WTC11 (cell line): ENCODE data around the gene DOCK7. TPM values are rescaled to one million over a fixed set of nuclear protein-coding genes. Genes with fewer than 3 reads are reported as not detected.

Experiments
- ATAC-seq: fragments of 200-7000 bp; cut with Tn5 transposase; 2 replicates; pipeline ENCODE4 v1.10.0; 2021; ENCODE audit warnings: mild to moderate bottlenecking, moderate library complexity
- CTCF ChIA-PET: fragments of 300-600 bp; sonication (Branson Sonifier 250); formaldehyde crosslinking; loops from one replicate; lab custom pipeline; 2021; ENCODE audit warnings: antibody characterized with exemption; lab: Charles Lee
- POLR2A ChIA-PET: fragments of 350-600 bp; sonication (Branson Sonifier 250); formaldehyde crosslinking; loops from one replicate; lab custom pipeline; 2021; ENCODE audit warnings: antibody characterized with exemption; lab: Charles Lee
- DNase-seq: peaks from one replicate; pipeline ENCODE4 v3.0.0; 2021; ENCODE audit warnings: low spot score
- H3K27ac Mint-ChIP-seq: 2 replicates; pipeline ENCODE4 v1.8.0; 2021; ENCODE audit warnings: mixed read lengths
- H3K27me3 Mint-ChIP-seq: 2 replicates; pipeline ENCODE4 v1.8.0; 2021; ENCODE audit warnings: low read depth, mild to moderate bottlenecking, moderate library complexity, mixed read lengths
- H3K36me3 Mint-ChIP-seq: 2 replicates; pipeline ENCODE4 v1.8.0; 2021; ENCODE audit warnings: mixed read lengths
- H3K4me1 Mint-ChIP-seq: 2 replicates; pipeline ENCODE4 v1.8.0; 2022; ENCODE audit warnings: mixed read lengths
- H3K4me3 Mint-ChIP-seq: 2 replicates; pipeline ENCODE4 v1.8.0; 2021; ENCODE audit warnings: mild to moderate bottlenecking, moderate library complexity, mixed read lengths
- H3K9me3 Mint-ChIP-seq: 2 replicates; pipeline ENCODE4 v1.8.0; 2021; ENCODE audit warnings: mixed read lengths
- CBFB ChIP-seq: sonication (generic); formaldehyde crosslinking; IDR thresholded peaks from 2 replicates; pipeline ENCODE4 v1.8.1; 2022; ENCODE audit warnings: mild to moderate bottlenecking, low read depth, missing genetic modification reagents
- CREB1 ChIP-seq: sonication (generic); formaldehyde crosslinking; IDR thresholded peaks from 2 replicates; pipeline ENCODE4 v1.8.0; 2023; ENCODE audit warnings: mild to moderate bottlenecking, missing genetic modification reagents
- ETV6 ChIP-seq: sonication (generic); formaldehyde crosslinking; IDR thresholded peaks from 2 replicates; pipeline ENCODE4 v1.8.1; 2022; ENCODE audit warnings: mild to moderate bottlenecking, missing genetic modification reagents
- GABPB1 ChIP-seq: sonication (generic); formaldehyde crosslinking; IDR thresholded peaks from 2 replicates; pipeline ENCODE4 v1.8.1; 2023; ENCODE audit warnings: mild to moderate bottlenecking, missing genetic modification reagents
- HMGA2 ChIP-seq: fragments of 250-450 bp; sonication (Bioruptor Pico); IDR thresholded peaks from 2 replicates; pipeline ENCODE4 v1.4.0; 2021; ENCODE audit warnings: mild to moderate bottlenecking, moderate library complexity
- RELA ChIP-seq: sonication (generic); formaldehyde crosslinking; IDR thresholded peaks from 2 replicates; pipeline ENCODE4 v1.8.1; 2022; ENCODE audit warnings: missing genetic modification reagents, mild to moderate bottlenecking, borderline replicate concordance
- SP1 ChIP-seq: sonication (generic); formaldehyde crosslinking; conservative IDR thresholded peaks from 2 replicates; pipeline ENCODE4 v1.8.1; 2022; ENCODE audit warnings: missing genetic modification reagents
- ZNF121 ChIP-seq: sonication (generic); formaldehyde crosslinking; IDR thresholded peaks from 2 replicates; pipeline ENCODE4 v1.8.0; 2023; ENCODE audit warnings: missing genetic modification reagents
- ZNF232 ChIP-seq: sonication (generic); formaldehyde crosslinking; IDR thresholded peaks from 2 replicates; pipeline ENCODE4 v1.8.0; 2022; ENCODE audit warnings: mild to moderate bottlenecking, missing genetic modification reagents
- ZNF317 ChIP-seq: sonication (generic); formaldehyde crosslinking; IDR thresholded peaks from 2 replicates; pipeline ENCODE4 v1.8.1; 2023; ENCODE audit warnings: low read depth, mild to moderate bottlenecking, moderate library complexity, missing genetic modification reagents, borderline replicate concordance
- ZNF416 ChIP-seq: fragments of 250-450 bp; sonication (Bioruptor Pico); IDR thresholded peaks from 2 replicates; pipeline ENCODE4 v1.9.0; 2021; ENCODE audit warnings: mild to moderate bottlenecking, inconsistent platforms
- ZNF671 ChIP-seq: fragments of 250-450 bp; sonication (Bioruptor Pico); IDR thresholded peaks from 2 replicates; pipeline ENCODE4 v1.8.0; 2021; ENCODE audit warnings: mild to moderate bottlenecking
- total RNA-seq: library from RNA; stranded (reverse); gene quantifications from 3 replicates; pipeline ENCODE4 v1.2.3, GENCODE V29; 2021
- TF ChIP-seq, protein P1 (sequence below): fragments of 200-600 bp; IDR thresholded peaks from 2 replicates; pipeline ENCODE4 v1.8.0; 2022; ENCODE audit warnings: antibody characterized with exemption
- TF ChIP-seq, protein P2 (sequence below): sonication (generic); formaldehyde crosslinking; IDR thresholded peaks from 2 replicates; pipeline ENCODE4 v1.8.0; 2022; ENCODE audit warnings: mild to moderate bottlenecking, missing genetic modification reagents
- TF ChIP-seq, protein P3 (sequence below): sonication (generic); formaldehyde crosslinking; conservative IDR thresholded peaks from 2 replicates; pipeline ENCODE4 v1.8.1; 2023; ENCODE audit warnings: mild to moderate bottlenecking, low read depth, missing genetic modification reagents, moderate library complexity
- TF ChIP-seq, protein P4 (sequence below): sonication (generic); formaldehyde crosslinking; IDR thresholded peaks from 2 replicates; pipeline ENCODE4 v1.8.0; 2022; ENCODE audit warnings: mild to moderate bottlenecking, missing genetic modification reagents
- TF ChIP-seq, protein P5 (sequence below): sonication (generic); formaldehyde crosslinking; conservative IDR thresholded peaks from 2 replicates; pipeline ENCODE4 v1.8.1; 2022; ENCODE audit warnings: mild to moderate bottlenecking, missing genetic modification reagents
- TF ChIP-seq, protein P6 (sequence below): fragments of 250-450 bp; sonication (Bioruptor Pico); IDR thresholded peaks from 2 replicates; pipeline ENCODE4 v1.8.0; 2021; ENCODE audit warnings: mild to moderate bottlenecking
- TF ChIP-seq, protein P7 (sequence below): sonication (generic); formaldehyde crosslinking; IDR thresholded peaks from 2 replicates; pipeline ENCODE4 v1.8.0; 2022; ENCODE audit warnings: mild to moderate bottlenecking, missing genetic modification reagents
- TF ChIP-seq, protein P8 (sequence below): fragments of 250-450 bp; sonication (Bioruptor Pico); IDR thresholded peaks from 2 replicates; pipeline ENCODE4 v1.9.0; 2021; ENCODE audit warnings: moderate library complexity, mild to moderate bottlenecking, inconsistent platforms, borderline replicate concordance

Gene DOCK7
- total RNA-seq, 1 experiment from 2014 or later: 34.2 TPM

DNA sequence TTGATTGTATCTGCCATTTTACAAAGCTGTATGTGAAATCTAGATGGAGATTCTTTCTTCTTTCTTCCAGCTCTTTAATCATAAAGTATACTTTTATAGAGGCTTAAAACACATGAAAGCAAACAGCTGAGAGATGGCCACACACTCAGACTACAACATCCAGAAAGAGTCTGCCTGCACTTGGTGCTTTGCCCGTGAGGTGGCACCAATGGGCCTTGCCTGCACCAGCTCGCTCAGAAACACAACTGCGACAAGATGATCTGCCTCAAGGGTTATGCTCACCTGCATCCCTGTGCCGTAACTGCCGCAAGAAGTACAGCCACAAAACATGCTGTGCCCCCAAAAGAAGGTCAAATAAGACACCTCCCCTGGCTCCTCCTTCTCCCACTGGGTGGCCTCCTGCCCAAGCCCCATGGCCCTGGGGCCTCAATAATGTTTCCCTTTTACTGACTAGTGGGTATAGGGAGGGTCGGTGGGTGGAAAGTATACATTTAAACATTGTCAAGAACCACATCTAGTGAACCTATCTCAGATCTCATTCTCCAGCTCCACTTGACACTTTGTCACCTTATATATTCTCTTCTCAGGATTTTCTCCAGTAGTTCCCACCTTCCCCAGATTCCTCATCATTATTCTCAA is 157.6 kb downstream of the DOCK7 start:
- POLR2A ChIA-PET: no interaction called here
- peaks cover 3% of the 10 kb centered on the region for H3K9me3 Mint-ChIP-seq
- TF ChIP-seq, protein P1, sequence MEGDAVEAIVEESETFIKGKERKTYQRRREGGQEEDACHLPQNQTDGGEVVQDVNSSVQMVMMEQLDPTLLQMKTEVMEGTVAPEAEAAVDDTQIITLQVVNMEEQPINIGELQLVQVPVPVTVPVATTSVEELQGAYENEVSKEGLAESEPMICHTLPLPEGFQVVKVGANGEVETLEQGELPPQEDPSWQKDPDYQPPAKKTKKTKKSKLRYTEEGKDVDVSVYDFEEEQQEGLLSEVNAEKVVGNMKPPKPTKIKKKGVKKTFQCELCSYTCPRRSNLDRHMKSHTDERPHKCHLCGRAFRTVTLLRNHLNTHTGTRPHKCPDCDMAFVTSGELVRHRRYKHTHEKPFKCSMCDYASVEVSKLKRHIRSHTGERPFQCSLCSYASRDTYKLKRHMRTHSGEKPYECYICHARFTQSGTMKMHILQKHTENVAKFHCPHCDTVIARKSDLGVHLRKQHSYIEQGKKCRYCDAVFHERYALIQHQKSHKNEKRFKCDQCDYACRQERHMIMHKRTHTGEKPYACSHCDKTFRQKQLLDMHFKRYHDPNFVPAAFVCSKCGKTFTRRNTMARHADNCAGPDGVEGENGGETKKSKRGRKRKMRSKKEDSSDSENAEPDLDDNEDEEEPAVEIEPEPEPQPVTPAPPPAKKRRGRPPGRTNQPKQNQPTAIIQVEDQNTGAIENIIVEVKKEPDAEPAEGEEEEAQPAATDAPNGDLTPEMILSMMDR: peak; percentile 69
- TF ChIP-seq, protein P2, sequence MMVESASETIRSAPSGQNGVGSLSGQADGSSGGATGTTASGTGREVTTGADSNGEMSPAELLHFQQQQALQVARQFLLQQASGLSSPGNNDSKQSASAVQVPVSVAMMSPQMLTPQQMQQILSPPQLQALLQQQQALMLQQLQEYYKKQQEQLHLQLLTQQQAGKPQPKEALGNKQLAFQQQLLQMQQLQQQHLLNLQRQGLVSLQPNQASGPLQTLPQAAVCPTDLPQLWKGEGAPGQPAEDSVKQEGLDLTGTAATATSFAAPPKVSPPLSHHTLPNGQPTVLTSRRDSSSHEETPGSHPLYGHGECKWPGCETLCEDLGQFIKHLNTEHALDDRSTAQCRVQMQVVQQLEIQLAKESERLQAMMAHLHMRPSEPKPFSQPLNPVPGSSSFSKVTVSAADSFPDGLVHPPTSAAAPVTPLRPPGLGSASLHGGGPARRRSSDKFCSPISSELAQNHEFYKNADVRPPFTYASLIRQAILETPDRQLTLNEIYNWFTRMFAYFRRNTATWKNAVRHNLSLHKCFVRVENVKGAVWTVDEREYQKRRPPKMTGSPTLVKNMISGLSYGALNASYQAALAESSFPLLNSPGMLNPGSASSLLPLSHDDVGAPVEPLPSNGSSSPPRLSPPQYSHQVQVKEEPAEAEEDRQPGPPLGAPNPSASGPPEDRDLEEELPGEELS (CRISPR knock-in tag): no peak
- TF ChIP-seq, protein P3, sequence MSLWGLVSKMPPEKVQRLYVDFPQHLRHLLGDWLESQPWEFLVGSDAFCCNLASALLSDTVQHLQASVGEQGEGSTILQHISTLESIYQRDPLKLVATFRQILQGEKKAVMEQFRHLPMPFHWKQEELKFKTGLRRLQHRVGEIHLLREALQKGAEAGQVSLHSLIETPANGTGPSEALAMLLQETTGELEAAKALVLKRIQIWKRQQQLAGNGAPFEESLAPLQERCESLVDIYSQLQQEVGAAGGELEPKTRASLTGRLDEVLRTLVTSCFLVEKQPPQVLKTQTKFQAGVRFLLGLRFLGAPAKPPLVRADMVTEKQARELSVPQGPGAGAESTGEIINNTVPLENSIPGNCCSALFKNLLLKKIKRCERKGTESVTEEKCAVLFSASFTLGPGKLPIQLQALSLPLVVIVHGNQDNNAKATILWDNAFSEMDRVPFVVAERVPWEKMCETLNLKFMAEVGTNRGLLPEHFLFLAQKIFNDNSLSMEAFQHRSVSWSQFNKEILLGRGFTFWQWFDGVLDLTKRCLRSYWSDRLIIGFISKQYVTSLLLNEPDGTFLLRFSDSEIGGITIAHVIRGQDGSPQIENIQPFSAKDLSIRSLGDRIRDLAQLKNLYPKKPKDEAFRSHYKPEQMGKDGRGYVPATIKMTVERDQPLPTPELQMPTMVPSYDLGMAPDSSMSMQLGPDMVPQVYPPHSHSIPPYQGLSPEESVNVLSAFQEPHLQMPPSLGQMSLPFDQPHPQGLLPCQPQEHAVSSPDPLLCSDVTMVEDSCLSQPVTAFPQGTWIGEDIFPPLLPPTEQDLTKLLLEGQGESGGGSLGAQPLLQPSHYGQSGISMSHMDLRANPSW (CRISPR knock-in tag): no peak
- no peak for TF ChIP-seq ZNF671 (CRISPR knock-in tag)
- TF ChIP-seq CREB1 (CRISPR knock-in tag): no peak
- TF ChIP-seq ETV6 (CRISPR knock-in tag): no peak
- no peak for TF ChIP-seq ZNF416 (CRISPR knock-in tag)
- TF ChIP-seq, protein P4, sequence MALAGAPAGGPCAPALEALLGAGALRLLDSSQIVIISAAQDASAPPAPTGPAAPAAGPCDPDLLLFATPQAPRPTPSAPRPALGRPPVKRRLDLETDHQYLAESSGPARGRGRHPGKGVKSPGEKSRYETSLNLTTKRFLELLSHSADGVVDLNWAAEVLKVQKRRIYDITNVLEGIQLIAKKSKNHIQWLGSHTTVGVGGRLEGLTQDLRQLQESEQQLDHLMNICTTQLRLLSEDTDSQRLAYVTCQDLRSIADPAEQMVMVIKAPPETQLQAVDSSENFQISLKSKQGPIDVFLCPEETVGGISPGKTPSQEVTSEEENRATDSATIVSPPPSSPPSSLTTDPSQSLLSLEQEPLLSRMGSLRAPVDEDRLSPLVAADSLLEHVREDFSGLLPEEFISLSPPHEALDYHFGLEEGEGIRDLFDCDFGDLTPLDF (CRISPR knock-in tag): no peak
- TF ChIP-seq RELA (CRISPR knock-in tag): no peak
- H3K4me1 Mint-ChIP-seq: peaks cover 16% of the 10 kb centered on the region
- no peak overlapping the region for H3K4me3 Mint-ChIP-seq
- H3K36me3 Mint-ChIP-seq: peaks cover 12% of the 10 kb centered on the region
- ATAC-seq (peak; percentile 99), DNase-seq (peak; percentile 79)
- CTCF ChIA-PET: interaction anchor here (0.5 to 2.0 kb wide), 23 partner anchors 9 to 503 kb away, joined by 3 to 22 read pairs (median 4); partner anchors contain the start of gene DOCK7
- no peaks in the 10 kb centered on the region for H3K27me3 Mint-ChIP-seq
- no peak overlapping the region for H3K27ac Mint-ChIP-seq

DNA sequence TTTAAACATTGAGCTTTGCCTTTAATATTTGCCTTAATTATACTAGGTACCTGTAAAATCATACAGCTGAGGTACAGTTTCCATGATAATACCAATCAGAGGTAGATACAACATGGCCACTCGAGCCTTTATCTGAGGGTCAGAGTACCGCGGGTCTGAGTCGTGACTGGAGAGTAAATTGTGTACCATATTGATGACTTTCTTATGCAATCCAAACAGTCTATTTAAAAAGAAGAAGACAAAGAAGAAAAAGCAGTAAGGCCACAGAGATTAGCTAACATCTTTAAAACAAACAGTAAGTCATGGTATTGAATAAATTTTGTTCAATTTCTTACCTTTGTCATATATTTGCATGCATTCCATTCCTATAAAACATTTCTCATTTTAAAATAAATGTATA is 159.0 kb downstream of the DOCK7 start:
- no peak for ATAC-seq
- CTCF ChIA-PET: interaction anchor here (1.1 to 2.0 kb wide), 2 partner anchors 217 to 313 kb away, joined by 3 to 10 read pairs; no protein-coding TSS in a partner anchor
- TF ChIP-seq GABPB1 (CRISPR knock-in tag) (peak; percentile 52; the same call in 1 of the 2 replicates), ZNF317 (no peak)
- TF ChIP-seq, all 79 proteins: peak for 1

DNA sequence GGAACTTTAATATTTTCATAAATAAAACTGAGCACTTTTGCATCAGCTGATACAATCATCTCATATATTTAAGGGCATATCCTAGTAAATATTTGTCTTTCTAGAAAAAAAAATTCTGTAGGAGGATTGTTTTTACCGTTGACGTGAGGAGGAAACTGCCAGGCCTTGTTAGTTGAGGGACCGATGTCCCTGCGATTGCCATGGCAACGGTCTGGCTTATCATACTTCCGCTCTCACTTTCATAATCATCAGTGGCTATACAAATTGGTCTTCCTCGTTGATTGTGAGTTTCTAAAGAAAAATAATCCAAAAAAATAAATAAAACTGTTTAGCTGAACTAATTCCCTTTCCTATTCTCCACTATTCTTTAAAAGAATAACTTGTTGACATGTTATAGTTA is 160.2 kb downstream of the DOCK7 start:
- no peaks in the 10 kb centered on the region for H3K27me3 Mint-ChIP-seq
- no peak overlapping the region for H3K27ac Mint-ChIP-seq
- DNase-seq (no peak), ATAC-seq (no peak)
- H3K9me3 Mint-ChIP-seq: peaks cover 3% of the 10 kb centered on the region
- ChIA-PET CTCF (no interaction called here), POLR2A (no interaction called here)
- H3K4me3 Mint-ChIP-seq: no peak overlapping the region
- H3K36me3 Mint-ChIP-seq: peaks cover 12% of the 10 kb centered on the region
- H3K4me1 Mint-ChIP-seq: peaks cover 16% of the 10 kb centered on the region
- TF ChIP-seq SP1 (no peak), ZNF121 (no peak), HMGA2 (CRISPR knock-in tag) (no peak), CREB1 (CRISPR knock-in tag) (no peak), CBFB (CRISPR knock-in tag) (no peak), ZNF232 (CRISPR knock-in tag) (no peak)
- TF ChIP-seq, protein P5, sequence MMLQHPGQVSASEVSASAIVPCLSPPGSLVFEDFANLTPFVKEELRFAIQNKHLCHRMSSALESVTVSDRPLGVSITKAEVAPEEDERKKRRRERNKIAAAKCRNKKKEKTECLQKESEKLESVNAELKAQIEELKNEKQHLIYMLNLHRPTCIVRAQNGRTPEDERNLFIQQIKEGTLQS (CRISPR knock-in tag): no peak
- TF ChIP-seq, protein P6, sequence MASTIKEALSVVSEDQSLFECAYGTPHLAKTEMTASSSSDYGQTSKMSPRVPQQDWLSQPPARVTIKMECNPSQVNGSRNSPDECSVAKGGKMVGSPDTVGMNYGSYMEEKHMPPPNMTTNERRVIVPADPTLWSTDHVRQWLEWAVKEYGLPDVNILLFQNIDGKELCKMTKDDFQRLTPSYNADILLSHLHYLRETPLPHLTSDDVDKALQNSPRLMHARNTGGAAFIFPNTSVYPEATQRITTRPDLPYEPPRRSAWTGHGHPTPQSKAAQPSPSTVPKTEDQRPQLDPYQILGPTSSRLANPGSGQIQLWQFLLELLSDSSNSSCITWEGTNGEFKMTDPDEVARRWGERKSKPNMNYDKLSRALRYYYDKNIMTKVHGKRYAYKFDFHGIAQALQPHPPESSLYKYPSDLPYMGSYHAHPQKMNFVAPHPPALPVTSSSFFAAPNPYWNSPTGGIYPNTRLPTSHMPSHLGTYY (CRISPR knock-in tag): no peak
- TF ChIP-seq, protein P7, sequence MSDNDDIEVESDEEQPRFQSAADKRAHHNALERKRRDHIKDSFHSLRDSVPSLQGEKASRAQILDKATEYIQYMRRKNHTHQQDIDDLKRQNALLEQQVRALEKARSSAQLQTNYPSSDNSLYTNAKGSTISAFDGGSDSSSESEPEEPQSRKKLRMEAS (CRISPR knock-in tag): no peak
- TF ChIP-seq, protein P8, sequence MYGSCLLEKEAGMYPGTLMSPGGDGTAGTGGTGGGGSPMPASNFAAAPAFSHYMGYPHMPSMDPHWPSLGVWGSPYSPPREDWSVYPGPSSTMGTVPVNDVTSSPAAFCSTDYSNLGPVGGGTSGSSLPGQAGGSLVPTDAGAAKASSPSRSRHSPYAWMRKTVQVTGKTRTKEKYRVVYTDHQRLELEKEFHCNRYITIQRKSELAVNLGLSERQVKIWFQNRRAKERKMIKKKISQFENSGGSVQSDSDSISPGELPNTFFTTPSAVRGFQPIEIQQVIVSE (CRISPR knock-in tag): no peak

More for the DNA sequence above, 159.0 kb downstream of the DOCK7 start:
- Mint-ChIP-seq H3K36me3 (peaks cover 12% of the 10 kb centered on the region), H3K4me1 (peaks cover 16% of the 10 kb centered on the region), H3K9me3 (peaks cover 3% of the 10 kb centered on the region), H3K4me3 (no peak overlapping the region), H3K27ac (no peak overlapping the region), H3K27me3 (no peaks in the 10 kb centered on the region)
- no peak for DNase-seq
- POLR2A ChIA-PET: no interaction called here
